GM23338 (cell line): ENCODE results near the gene WDR93. TPM values are rescaled to one million over a fixed set of nuclear protein-coding genes. Genes with fewer than 3 reads are reported as not detected.

Experiments
- ATAC-seq: fragments of 200-7000 bp; cut with Tn5 transposase; 3 replicates; pipeline ENCODE4 v1.9.1; 2020
- DNase-seq: peaks from one replicate; pipeline ENCODE4 v3.0.0-alpha.2; 2015; ENCODE audit warnings: low spot score
- H2AFZ ChIP-seq: fragments of 200-600 bp; sonication (generic); 2 replicates; pipeline ENCODE4 v1.8.0; 2016; ENCODE audit warnings: antibody characterized with exemption, mild to moderate bottlenecking, moderate library complexity
- H3F3A ChIP-seq: fragments of 200-600 bp; sonication (generic); replicated peaks from 2 replicates; pipeline ENCODE4 v1.8.0; 2017; ENCODE audit warnings: antibody characterized with exemption, mixed run types, low read depth
- H3K27ac ChIP-seq: fragments of 200-600 bp; sonication (generic); 2 replicates; pipeline ENCODE4 v1.6.1; 2016; ENCODE audit warnings: low read depth
- H3K27me3 ChIP-seq: fragments of 200-600 bp; sonication (generic); 2 replicates; pipeline ENCODE4 v1.8.0; 2016; ENCODE audit warnings: mild to moderate bottlenecking, mixed run types, moderate library complexity; ENCODE audit not compliant: insufficient read depth
- H3K36me3 ChIP-seq: fragments of 200-600 bp; sonication (generic); 2 replicates; pipeline ENCODE4 v1.8.0; 2016; ENCODE audit warnings: mild to moderate bottlenecking; ENCODE audit not compliant: insufficient read depth
- H3K4me1 ChIP-seq: fragments of 200-600 bp; sonication (generic); 2 replicates; pipeline ENCODE4 v1.8.0; 2016; ENCODE audit warnings: mild to moderate bottlenecking, moderate library complexity; ENCODE audit not compliant: insufficient read depth
- H3K4me2 ChIP-seq: fragments of 200-600 bp; sonication (generic); 2 replicates; pipeline ENCODE4 v1.7.1; 2017; ENCODE audit warnings: mixed run types
- H3K4me3 ChIP-seq: fragments of 200-600 bp; sonication (generic); 2 replicates; pipeline ENCODE4 v1.6.1; 2016; ENCODE audit warnings: mixed run types
- H3K79me2 ChIP-seq: fragments of 200-600 bp; sonication (generic); replicated peaks from 2 replicates; pipeline ENCODE4 v1.8.0; 2017; ENCODE audit warnings: mild to moderate bottlenecking; ENCODE audit not compliant: insufficient read depth
- H3K9me2 ChIP-seq: fragments of 200-600 bp; sonication (generic); 2 replicates; pipeline ENCODE4 v1.8.0; 2017; ENCODE audit not compliant: insufficient read depth
- H4K20me1 ChIP-seq: fragments of 200-600 bp; sonication (generic); replicated peaks from 2 replicates; pipeline ENCODE4 v1.8.0; 2017; ENCODE audit warnings: mild to moderate bottlenecking; ENCODE audit not compliant: insufficient read depth
- H3K27ac Mint-ChIP-seq: 2 replicates; pipeline ENCODE4 v1.8.0; 2020; ENCODE audit warnings: inconsistent platforms, mild to moderate bottlenecking, moderate library complexity, mixed read lengths
- H3K27me3 Mint-ChIP-seq: 3 replicates; pipeline ENCODE4 v1.8.0; 2022; ENCODE audit warnings: low read depth, mild to moderate bottlenecking, moderate library complexity, mixed read lengths, inconsistent platforms; ENCODE audit not compliant: insufficient read depth, poor library complexity
- H3K36me3 Mint-ChIP-seq: 3 replicates; pipeline ENCODE4 v1.8.0; 2021; ENCODE audit warnings: low read depth, mild to moderate bottlenecking, inconsistent platforms, moderate library complexity, mixed read lengths
- H3K4me1 Mint-ChIP-seq: 3 replicates; pipeline ENCODE4 v1.8.0; 2020; ENCODE audit warnings: mild to moderate bottlenecking, inconsistent platforms, mixed read lengths
- H3K4me3 Mint-ChIP-seq: 3 replicates; pipeline ENCODE4 v1.8.0; 2021; ENCODE audit warnings: moderate library complexity, mild to moderate bottlenecking, inconsistent platforms, mixed read lengths
- H3K9me3 Mint-ChIP-seq: 3 replicates; pipeline ENCODE4 v1.8.0; 2020; ENCODE audit warnings: moderate library complexity, mild to moderate bottlenecking, inconsistent platforms, mixed read lengths
- CREB1 ChIP-seq: fragments of 250-450 bp; sonication (Bioruptor Pico); IDR thresholded peaks from 2 replicates; pipeline ENCODE4 v1.5.0; 2020; ENCODE audit warnings: low read depth, mild to moderate bottlenecking, moderate library complexity
- EZH2 ChIP-seq: fragments of 200-600 bp; sonication (generic); IDR thresholded peaks from one replicate; pipeline ENCODE4 v1.8.0; 2017; ENCODE audit warnings: antibody characterized with exemption, mild to moderate bottlenecking, low read depth; ENCODE audit not compliant: unreplicated experiment
- EZH2phosphoT487 ChIP-seq: fragments of 200-600 bp; sonication (generic); IDR thresholded peaks from one replicate; pipeline ENCODE4 v1.8.1; 2018; ENCODE audit warnings: antibody characterized with exemption; ENCODE audit not compliant: unreplicated experiment
- JUNB ChIP-seq: IDR thresholded peaks from one replicate; pipeline ENCODE4 v1.6.1; 2016; ENCODE audit warnings: antibody characterized with exemption; ENCODE audit not compliant: unreplicated experiment
- NANOG ChIP-seq: IDR thresholded peaks from 2 replicates; pipeline ENCODE4 v1.6.1; 2016; ENCODE audit warnings: antibody characterized with exemption, borderline replicate concordance
- POLR2AphosphoS5 ChIP-seq: IDR thresholded peaks from 2 replicates; pipeline ENCODE4 v1.6.1; 2016; ENCODE audit warnings: antibody characterized with exemption, low read depth
- STAT1 ChIP-seq: IDR thresholded peaks from one replicate; pipeline ENCODE4 v1.6.1; 2016; ENCODE audit warnings: antibody characterized with exemption; ENCODE audit not compliant: unreplicated experiment
- ZNF114 ChIP-seq: fragments of 250-450 bp; sonication (Bioruptor Pico); IDR thresholded peaks from 2 replicates; pipeline ENCODE4 v1.5.0; 2020; ENCODE audit warnings: mild to moderate bottlenecking, moderate library complexity
- ZNF331 ChIP-seq: fragments of 250-450 bp; sonication (Bioruptor Pico); IDR thresholded peaks from 2 replicates; pipeline ENCODE4 v1.5.0; 2020; ENCODE audit warnings: low read depth, mild to moderate bottlenecking, moderate library complexity
- polyA plus RNA-seq: library from polyadenylated mRNA; unstranded; fragments of >200 nt; fragmentation: Nextera tagmentation; extraction: Ambion mirVana; gene quantifications from 2 replicates; pipeline ENCODE4 v1.2.1, GENCODE V29; 2016
- total RNA-seq: library from RNA; depleted of rRNA; stranded (reverse); fragments of >200 nt; shearing (Covaris generic); gene quantifications from 2 replicates; pipeline ENCODE4 v1.2.3, GENCODE V29; 2014
- TF ChIP-seq, protein P1 (sequence below): IDR thresholded peaks from one replicate; pipeline ENCODE4 v1.6.1; 2018; ENCODE audit warnings: antibody characterized with exemption; ENCODE audit not compliant: unreplicated experiment
- TF ChIP-seq, protein P2 (sequence below), 2 experiments: fragments of 200-600 bp in 1 of 2; sonication (generic) in 1 of 2; conservative IDR thresholded peaks; 2 replicates each; pipeline versions ENCODE4 v1.5.1 to v1.6.1; 2016 to 2017; ENCODE audit warnings: antibody characterized with exemption in 2 of 2, low read depth in 2 of 2, mild to moderate bottlenecking in 2 of 2, moderate library complexity in 1 of 2
- TF ChIP-seq, protein P3 (sequence below): fragments of 250-450 bp; sonication (Bioruptor Pico); IDR thresholded peaks from 2 replicates; pipeline ENCODE4 v1.5.0; 2020; ENCODE audit warnings: mild to moderate bottlenecking, moderate library complexity
- TF ChIP-seq, protein P4 (sequence below): IDR thresholded peaks from 2 replicates; pipeline ENCODE4 v1.6.1; 2016; ENCODE audit warnings: antibody characterized with exemption

The WDR93 gene
- total and polyA plus RNA-seq, 2 experiments from 2014 or later: 0.14 TPM; not detected in 1

DNA sequence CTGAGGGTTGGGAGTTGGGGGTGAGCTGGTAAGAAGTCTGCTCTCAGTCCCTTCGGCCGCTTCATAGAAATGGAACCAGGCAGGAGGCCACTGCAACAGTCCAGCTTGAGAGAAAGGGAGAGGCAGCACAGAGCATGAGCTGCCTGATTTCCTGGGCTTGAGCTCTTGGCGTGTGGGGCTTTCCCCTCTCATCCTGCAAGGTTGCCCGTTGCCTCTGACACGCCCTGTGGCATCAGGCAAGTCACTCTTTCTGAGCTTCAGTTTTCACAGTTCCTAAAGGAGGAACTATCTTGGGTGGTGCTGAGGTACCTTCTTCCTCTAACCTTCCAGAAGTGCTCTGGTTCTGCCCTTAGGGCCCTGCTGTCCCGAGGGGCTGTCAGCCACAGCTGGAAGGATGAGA is 90.4 kb downstream of the WDR93 start:
- H3F3A ChIP-seq: no peaks in the 10 kb centered on the region
- ATAC-seq: no peak
- TF ChIP-seq, protein P1, sequence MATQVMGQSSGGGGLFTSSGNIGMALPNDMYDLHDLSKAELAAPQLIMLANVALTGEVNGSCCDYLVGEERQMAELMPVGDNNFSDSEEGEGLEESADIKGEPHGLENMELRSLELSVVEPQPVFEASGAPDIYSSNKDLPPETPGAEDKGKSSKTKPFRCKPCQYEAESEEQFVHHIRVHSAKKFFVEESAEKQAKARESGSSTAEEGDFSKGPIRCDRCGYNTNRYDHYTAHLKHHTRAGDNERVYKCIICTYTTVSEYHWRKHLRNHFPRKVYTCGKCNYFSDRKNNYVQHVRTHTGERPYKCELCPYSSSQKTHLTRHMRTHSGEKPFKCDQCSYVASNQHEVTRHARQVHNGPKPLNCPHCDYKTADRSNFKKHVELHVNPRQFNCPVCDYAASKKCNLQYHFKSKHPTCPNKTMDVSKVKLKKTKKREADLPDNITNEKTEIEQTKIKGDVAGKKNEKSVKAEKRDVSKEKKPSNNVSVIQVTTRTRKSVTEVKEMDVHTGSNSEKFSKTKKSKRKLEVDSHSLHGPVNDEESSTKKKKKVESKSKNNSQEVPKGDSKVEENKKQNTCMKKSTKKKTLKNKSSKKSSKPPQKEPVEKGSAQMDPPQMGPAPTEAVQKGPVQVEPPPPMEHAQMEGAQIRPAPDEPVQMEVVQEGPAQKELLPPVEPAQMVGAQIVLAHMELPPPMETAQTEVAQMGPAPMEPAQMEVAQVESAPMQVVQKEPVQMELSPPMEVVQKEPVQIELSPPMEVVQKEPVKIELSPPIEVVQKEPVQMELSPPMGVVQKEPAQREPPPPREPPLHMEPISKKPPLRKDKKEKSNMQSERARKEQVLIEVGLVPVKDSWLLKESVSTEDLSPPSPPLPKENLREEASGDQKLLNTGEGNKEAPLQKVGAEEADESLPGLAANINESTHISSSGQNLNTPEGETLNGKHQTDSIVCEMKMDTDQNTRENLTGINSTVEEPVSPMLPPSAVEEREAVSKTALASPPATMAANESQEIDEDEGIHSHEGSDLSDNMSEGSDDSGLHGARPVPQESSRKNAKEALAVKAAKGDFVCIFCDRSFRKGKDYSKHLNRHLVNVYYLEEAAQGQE: no peak
- TF ChIP-seq, protein P2, sequence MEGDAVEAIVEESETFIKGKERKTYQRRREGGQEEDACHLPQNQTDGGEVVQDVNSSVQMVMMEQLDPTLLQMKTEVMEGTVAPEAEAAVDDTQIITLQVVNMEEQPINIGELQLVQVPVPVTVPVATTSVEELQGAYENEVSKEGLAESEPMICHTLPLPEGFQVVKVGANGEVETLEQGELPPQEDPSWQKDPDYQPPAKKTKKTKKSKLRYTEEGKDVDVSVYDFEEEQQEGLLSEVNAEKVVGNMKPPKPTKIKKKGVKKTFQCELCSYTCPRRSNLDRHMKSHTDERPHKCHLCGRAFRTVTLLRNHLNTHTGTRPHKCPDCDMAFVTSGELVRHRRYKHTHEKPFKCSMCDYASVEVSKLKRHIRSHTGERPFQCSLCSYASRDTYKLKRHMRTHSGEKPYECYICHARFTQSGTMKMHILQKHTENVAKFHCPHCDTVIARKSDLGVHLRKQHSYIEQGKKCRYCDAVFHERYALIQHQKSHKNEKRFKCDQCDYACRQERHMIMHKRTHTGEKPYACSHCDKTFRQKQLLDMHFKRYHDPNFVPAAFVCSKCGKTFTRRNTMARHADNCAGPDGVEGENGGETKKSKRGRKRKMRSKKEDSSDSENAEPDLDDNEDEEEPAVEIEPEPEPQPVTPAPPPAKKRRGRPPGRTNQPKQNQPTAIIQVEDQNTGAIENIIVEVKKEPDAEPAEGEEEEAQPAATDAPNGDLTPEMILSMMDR (conservative IDR thresholded peaks at IDR 0.05; ENCODE audit: low read depth in 2 of 2): no peak
- TF ChIP-seq JUNB (no peak), EZH2 (no peak), ZNF114 (no peak), EZH2phosphoT487 (no peak), STAT1 (no peak), CREB1 (no peak), ZNF331 (no peak), POLR2AphosphoS5 (no peak), NANOG (no peak)
- TF ChIP-seq, protein P3, sequence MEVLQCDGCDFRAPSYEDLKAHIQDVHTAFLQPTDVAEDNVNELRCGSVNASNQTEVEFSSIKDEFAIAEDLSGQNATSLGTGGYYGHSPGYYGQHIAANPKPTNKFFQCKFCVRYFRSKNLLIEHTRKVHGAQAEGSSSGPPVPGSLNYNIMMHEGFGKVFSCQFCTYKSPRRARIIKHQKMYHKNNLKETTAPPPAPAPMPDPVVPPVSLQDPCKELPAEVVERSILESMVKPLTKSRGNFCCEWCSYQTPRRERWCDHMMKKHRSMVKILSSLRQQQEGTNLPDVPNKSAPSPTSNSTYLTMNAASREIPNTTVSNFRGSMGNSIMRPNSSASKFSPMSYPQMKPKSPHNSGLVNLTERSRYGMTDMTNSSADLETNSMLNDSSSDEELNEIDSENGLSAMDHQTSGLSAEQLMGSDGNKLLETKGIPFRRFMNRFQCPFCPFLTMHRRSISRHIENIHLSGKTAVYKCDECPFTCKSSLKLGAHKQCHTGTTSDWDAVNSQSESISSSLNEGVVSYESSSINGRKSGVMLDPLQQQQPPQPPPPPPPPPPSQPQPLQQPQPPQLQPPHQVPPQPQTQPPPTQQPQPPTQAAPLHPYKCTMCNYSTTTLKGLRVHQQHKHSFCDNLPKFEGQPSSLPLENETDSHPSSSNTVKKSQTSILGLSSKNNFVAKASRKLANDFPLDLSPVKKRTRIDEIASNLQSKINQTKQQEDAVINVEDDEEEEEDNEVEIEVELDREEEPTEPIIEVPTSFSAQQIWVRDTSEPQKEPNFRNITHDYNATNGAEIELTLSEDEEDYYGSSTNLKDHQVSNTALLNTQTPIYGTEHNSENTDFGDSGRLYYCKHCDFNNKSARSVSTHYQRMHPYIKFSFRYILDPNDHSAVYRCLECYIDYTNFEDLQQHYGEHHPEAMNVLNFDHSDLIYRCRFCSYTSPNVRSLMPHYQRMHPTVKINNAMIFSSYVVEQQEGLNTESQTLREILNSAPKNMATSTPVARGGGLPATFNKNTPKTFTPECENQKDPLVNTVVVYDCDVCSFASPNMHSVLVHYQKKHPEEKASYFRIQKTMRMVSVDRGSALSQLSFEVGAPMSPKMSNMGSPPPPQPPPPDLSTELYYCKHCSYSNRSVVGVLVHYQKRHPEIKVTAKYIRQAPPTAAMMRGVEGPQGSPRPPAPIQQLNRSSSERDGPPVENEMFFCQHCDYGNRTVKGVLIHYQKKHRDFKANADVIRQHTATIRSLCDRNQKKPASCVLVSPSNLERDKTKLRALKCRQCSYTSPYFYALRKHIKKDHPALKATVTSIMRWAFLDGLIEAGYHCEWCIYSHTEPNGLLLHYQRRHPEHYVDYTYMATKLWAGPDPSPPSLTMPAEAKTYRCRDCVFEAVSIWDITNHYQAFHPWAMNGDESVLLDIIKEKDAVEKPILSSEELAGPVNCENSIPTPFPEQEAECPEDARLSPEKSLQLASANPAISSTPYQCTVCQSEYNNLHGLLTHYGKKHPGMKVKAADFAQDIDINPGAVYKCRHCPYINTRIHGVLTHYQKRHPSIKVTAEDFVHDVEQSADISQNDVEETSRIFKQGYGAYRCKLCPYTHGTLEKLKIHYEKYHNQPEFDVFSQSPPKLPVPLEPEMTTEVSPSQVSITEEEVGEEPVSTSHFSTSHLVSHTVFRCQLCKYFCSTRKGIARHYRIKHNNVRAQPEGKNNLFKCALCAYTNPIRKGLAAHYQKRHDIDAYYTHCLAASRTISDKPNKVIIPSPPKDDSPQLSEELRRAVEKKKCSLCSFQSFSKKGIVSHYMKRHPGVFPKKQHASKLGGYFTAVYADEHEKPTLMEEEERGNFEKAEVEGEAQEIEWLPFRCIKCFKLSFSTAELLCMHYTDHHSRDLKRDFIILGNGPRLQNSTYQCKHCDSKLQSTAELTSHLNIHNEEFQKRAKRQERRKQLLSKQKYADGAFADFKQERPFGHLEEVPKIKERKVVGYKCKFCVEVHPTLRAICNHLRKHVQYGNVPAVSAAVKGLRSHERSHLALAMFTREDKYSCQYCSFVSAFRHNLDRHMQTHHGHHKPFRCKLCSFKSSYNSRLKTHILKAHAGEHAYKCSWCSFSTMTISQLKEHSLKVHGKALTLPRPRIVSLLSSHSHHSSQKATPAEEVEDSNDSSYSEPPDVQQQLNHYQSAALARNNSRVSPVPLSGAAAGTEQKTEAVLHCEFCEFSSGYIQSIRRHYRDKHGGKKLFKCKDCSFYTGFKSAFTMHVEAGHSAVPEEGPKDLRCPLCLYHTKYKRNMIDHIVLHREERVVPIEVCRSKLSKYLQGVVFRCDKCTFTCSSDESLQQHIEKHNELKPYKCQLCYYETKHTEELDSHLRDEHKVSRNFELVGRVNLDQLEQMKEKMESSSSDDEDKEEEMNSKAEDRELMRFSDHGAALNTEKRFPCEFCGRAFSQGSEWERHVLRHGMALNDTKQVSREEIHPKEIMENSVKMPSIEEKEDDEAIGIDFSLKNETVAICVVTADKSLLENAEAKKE: no peak
- TF ChIP-seq, protein P4, sequence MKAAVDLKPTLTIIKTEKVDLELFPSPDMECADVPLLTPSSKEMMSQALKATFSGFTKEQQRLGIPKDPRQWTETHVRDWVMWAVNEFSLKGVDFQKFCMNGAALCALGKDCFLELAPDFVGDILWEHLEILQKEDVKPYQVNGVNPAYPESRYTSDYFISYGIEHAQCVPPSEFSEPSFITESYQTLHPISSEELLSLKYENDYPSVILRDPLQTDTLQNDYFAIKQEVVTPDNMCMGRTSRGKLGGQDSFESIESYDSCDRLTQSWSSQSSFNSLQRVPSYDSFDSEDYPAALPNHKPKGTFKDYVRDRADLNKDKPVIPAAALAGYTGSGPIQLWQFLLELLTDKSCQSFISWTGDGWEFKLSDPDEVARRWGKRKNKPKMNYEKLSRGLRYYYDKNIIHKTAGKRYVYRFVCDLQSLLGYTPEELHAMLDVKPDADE: no peak

More for the DNA sequence above, 90.4 kb downstream of the WDR93 start:
- no peak for DNase-seq
- H3K27me3 ChIP-seq: peaks cover 24% of the 10 kb centered on the region
- H3K27me3 Mint-ChIP-seq: peaks cover 19% of the 10 kb centered on the region
- no peaks in the 10 kb centered on the region for H3K36me3 Mint-ChIP-seq
- no peaks in the 10 kb centered on the region for H3K9me3 Mint-ChIP-seq
- no peak overlapping the region for H3K4me3 ChIP-seq
- H4K20me1 ChIP-seq: no peaks in the 10 kb centered on the region
- H3K4me1 ChIP-seq: peaks cover 20% of the 10 kb centered on the region
- H3K27ac Mint-ChIP-seq: no peak overlapping the region
- peaks cover 3% of the 10 kb centered on the region; the same call in 1 of the 2 replicates for H3K9me2 ChIP-seq
- no peak overlapping the region for H3K27ac ChIP-seq
- no peak overlapping the region for H2AFZ ChIP-seq
- no peak overlapping the region for H3K4me2 ChIP-seq
- H3K4me3 Mint-ChIP-seq: no peak overlapping the region
- peaks cover 22% of the 10 kb centered on the region for H3K4me1 Mint-ChIP-seq
- H3K36me3 ChIP-seq: no peaks in the 10 kb centered on the region
- H3K79me2 ChIP-seq: no peaks in the 10 kb centered on the region
